A375 (cell line): Measurements from ENCODE around the gene SAMD15. TPM values are rescaled to one million over a fixed set of nuclear protein-coding genes. Genes with fewer than 3 reads are reported as not detected.

Experiments
- total RNA-seq: library from RNA; depleted of rRNA; stranded (reverse); fragments of >200 nt; shearing (Covaris generic); gene quantifications from 2 replicates; pipeline ENCODE4 v1.2.3, GENCODE V29; 2014; rRNA removed

The SAMD15 gene
- 2.6 and 5.8 TPM in 2 replicates for total RNA-seq

GRCh38 chr14:77376771-77377501 is at the start of gene SAMD15, which contains the start of gene TMED8:
TSS of gene SAMD15 (plus strand) at chr14:77377379. CDS start at chr14:77377419, 40 bp downstream.
TSS of gene TMED8 (minus strand) at chr14:77377094. CDS start at chr14:77377053, 41 bp downstream.

GRCh38 chr14:77423423-77423822 is 46.2 kb downstream of the SAMD15 start, which contains the start of gene NOXRED1:
TSS of gene NOXRED1 (minus strand) at chr14:77423523. CDS start at chr14:77422889, 634 bp downstream.

Other genes with a start within 250 kb of the SAMD15 start
- gene ZDHHC22, start 235.6 kb upstream of the SAMD15 start, total RNA-seq, result not detected in 2 replicates
- 0.21 and 0.30 TPM in 2 replicates for gene TMEM63C, start 195.6 kb upstream of the SAMD15 start, total RNA-seq
- gene NGB, start 106.2 kb upstream of the SAMD15 start, total RNA-seq, result not detected in 2 replicates
- 14.0 and 24.4 TPM in 2 replicates for gene POMT2, start 56.5 kb upstream of the SAMD15 start, total RNA-seq
- gene GSTZ1, start 56.3 kb upstream of the SAMD15 start, total RNA-seq, result 25.4 and 31.5 TPM in 2 replicates
- 7.8 and 10.0 TPM in 2 replicates for gene TMED8, start 285 bp upstream of the SAMD15 start, total RNA-seq
- gene NOXRED1, start 46.1 kb downstream of the SAMD15 start, total RNA-seq, result not detected in 2 replicates
- gene VIPAS39, start 80.2 kb downstream of the SAMD15 start, total RNA-seq, result 11.8 and 16.1 TPM in 2 replicates
- gene AHSA1, start 80.7 kb downstream of the SAMD15 start, total RNA-seq, result 163 and 169 TPM in 2 replicates
- not detected in 2 replicates for gene ISM2, start 121.4 kb downstream of the SAMD15 start, total RNA-seq
- 15.7 and 17.9 TPM in 2 replicates for gene SPTLC2, start 239.3 kb downstream of the SAMD15 start, total RNA-seq